Activated CD8-positive, alpha-beta T cell treated with anti-CD3 and anti-CD28 coated beads for 36 hours (primary cell): ENCODE data around the gene PDC. TPM values are rescaled to one million over a fixed set of nuclear protein-coding genes. Genes with fewer than 3 reads are reported as not detected.

Experiments used
- ATAC-seq: fragments of 200-7000 bp; cut with Tn5 transposase; one replicate; pipeline ENCODE4 v1.10.0; 2021; ENCODE audit warnings: mild to moderate bottlenecking, moderate library complexity
- CTCF ChIA-PET: fragments of 350-600 bp; sonication (Branson Sonifier 250); formaldehyde crosslinking; loops from one replicate; lab custom pipeline; 2021; ENCODE audit warnings: antibody characterized with exemption; lab: Charles Lee
- POLR2A ChIA-PET: fragments of 350-600 bp; sonication (Branson Sonifier 250); formaldehyde crosslinking; loops from one replicate; lab custom pipeline; 2021; ENCODE audit warnings: antibody characterized with exemption; lab: Charles Lee
- DNase-seq: peaks from one replicate; pipeline ENCODE4 v3.0.0-alpha.2; 2020
- H3K27ac Mint-ChIP-seq: one replicate; pipeline ENCODE4 v1.8.0; 2021; ENCODE audit warnings: mild to moderate bottlenecking, mixed read lengths
- H3K27me3 Mint-ChIP-seq: one replicate; pipeline ENCODE4 v1.8.0; 2021; ENCODE audit warnings: mixed read lengths
- H3K36me3 Mint-ChIP-seq: one replicate; pipeline ENCODE4 v1.8.0; 2021; ENCODE audit warnings: low read depth, mixed read lengths
- H3K4me1 Mint-ChIP-seq: one replicate; pipeline ENCODE4 v1.8.0; 2021; ENCODE audit warnings: low read depth, mixed read lengths
- H3K4me3 Mint-ChIP-seq: one replicate; pipeline ENCODE4 v1.8.0; 2021; ENCODE audit warnings: mild to moderate bottlenecking, moderate library complexity, mixed read lengths
- H3K9me3 Mint-ChIP-seq: one replicate; pipeline ENCODE4 v1.8.0; 2021; ENCODE audit warnings: mixed read lengths
- intact Hi-C: fragments of 100-400 bp; cut with micrococcal nuclease; formaldehyde crosslinking; loops from one replicate; pipeline ENCODE4 v1.10.0; 2022
- total RNA-seq, 2 experiments: library from RNA; stranded (reverse); gene quantifications; one replicate each; pipeline ENCODE4 v1.2.3, GENCODE V29; 2021
- TF ChIP-seq, protein P1 (sequence below): fragments of 200-600 bp; IDR thresholded peaks from one replicate; pipeline ENCODE4 v1.8.0; 2022; ENCODE audit warnings: antibody characterized with exemption, mild to moderate bottlenecking

Gene PDC
- total RNA-seq, 2 experiments from 2014 or later: not detected

DNA sequence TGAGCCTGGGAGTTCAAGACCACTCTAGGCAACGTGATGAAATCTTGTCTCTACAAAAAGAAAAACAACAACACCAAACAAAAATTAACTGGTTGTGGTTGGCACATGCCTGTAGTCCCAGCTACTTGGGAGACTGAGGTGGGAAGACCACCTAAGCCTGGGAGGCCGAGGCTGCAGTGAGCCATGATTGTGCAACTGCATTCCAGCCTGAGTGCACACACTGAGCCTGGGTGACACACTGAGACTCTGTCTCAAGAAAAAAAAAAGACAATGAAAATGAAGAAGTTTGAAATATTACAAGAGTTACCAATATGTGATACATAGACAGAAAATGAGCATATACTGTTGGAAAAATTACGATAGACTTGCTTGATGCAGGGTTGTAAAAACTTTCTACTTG is 31.9 kb downstream of the PDC start:
- intact Hi-C loops: no loop called here
- ATAC-seq: no peak
- TF ChIP-seq, protein P1, sequence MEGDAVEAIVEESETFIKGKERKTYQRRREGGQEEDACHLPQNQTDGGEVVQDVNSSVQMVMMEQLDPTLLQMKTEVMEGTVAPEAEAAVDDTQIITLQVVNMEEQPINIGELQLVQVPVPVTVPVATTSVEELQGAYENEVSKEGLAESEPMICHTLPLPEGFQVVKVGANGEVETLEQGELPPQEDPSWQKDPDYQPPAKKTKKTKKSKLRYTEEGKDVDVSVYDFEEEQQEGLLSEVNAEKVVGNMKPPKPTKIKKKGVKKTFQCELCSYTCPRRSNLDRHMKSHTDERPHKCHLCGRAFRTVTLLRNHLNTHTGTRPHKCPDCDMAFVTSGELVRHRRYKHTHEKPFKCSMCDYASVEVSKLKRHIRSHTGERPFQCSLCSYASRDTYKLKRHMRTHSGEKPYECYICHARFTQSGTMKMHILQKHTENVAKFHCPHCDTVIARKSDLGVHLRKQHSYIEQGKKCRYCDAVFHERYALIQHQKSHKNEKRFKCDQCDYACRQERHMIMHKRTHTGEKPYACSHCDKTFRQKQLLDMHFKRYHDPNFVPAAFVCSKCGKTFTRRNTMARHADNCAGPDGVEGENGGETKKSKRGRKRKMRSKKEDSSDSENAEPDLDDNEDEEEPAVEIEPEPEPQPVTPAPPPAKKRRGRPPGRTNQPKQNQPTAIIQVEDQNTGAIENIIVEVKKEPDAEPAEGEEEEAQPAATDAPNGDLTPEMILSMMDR: no peak
- ChIA-PET CTCF (interaction anchor here (1.3 kb wide), 1 partner anchor 12 kb away, joined by 6 read pairs; no protein-coding TSS in a partner anchor), POLR2A (interaction anchor here (1.1 kb wide), 1 partner anchor 8 kb away, joined by 3 read pairs; no protein-coding TSS in a partner anchor)
- no peaks in the 10 kb centered on the region for H3K36me3 Mint-ChIP-seq
- no peak overlapping the region for H3K4me3 Mint-ChIP-seq
- DNase-seq: no peak
- H3K4me1 Mint-ChIP-seq: no peaks in the 10 kb centered on the region
- no peak overlapping the region for H3K27ac Mint-ChIP-seq
- no peaks in the 10 kb centered on the region for H3K9me3 Mint-ChIP-seq
- no peaks in the 10 kb centered on the region for H3K27me3 Mint-ChIP-seq

DNA sequence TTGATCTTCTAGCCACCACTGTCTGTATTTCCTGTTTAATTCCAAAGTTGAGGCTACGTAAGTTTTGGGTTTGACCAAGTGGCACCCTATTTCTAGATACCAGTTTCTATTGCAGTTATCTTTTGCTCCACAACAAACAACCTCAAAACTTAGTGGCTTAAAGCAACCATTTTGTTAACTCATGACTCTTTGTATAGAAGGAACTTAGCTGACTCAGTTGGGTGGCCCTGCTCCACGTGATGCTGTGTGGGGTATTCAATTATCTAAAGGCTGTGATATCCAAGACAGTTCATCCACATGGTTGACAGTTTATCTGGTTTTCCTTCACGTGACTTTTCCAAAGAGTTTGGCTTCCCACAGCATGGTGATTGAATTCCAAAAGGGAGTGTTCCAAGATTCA is 34.8 kb downstream of the PDC start:
- CTCF ChIA-PET: interaction anchor here (0.7 kb wide), 1 partner anchor 95 kb away, joined by 3 read pairs; no protein-coding TSS in a partner anchor
- Mint-ChIP-seq H3K27ac (no peak overlapping the region), H3K36me3 (peaks cover 3% of the 10 kb centered on the region), H3K27me3 (no peaks in the 10 kb centered on the region), H3K4me1 (no peaks in the 10 kb centered on the region), H3K4me3 (no peak overlapping the region), H3K9me3 (no peaks in the 10 kb centered on the region)
- DNase-seq: no peak
- intact Hi-C loops: no loop called here
- POLR2A ChIA-PET: interaction anchor here (0.6 kb wide), 1 partner anchor 36 kb away, joined by 3 read pairs; no protein-coding TSS in a partner anchor
- TF ChIP-seq, protein P1: no peak
- no peak for ATAC-seq

DNA sequence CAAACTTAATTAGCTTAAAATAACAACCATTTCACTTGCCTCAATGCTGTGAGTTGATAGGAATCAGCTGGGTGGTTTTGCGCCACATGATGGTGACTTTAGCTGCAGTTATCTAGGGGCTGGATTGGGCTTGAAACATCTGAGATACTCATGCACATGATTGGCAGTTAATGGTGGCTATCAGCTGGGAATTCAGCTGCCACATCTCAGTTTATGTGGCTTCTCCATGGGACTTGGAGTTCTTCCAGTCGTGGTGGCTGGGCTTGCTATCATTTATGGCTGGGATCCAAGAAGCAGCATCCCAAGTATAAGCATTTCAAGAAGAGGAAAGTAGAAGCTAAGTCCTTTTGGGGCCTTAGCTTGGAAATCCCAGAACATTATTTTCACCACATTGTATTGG is 36.4 kb downstream of the PDC start:
- Mint-ChIP-seq H3K36me3 (peaks cover 8% of the 10 kb centered on the region), H3K27me3 (no peaks in the 10 kb centered on the region), H3K4me3 (no peak overlapping the region), H3K4me1 (peaks cover 10% of the 10 kb centered on the region), H3K27ac (no peak overlapping the region), H3K9me3 (no peaks in the 10 kb centered on the region)
- ChIA-PET POLR2A (no interaction called here), CTCF (interaction anchor here (0.8 to 0.9 kb wide), 2 partner anchors 17 to 20 kb away, joined by 3 read pairs; no protein-coding TSS in a partner anchor)
- TF ChIP-seq, protein P1: no peak
- ATAC-seq: no peak
- intact Hi-C loops: no loop called here
- DNase-seq: no peak

DNA sequence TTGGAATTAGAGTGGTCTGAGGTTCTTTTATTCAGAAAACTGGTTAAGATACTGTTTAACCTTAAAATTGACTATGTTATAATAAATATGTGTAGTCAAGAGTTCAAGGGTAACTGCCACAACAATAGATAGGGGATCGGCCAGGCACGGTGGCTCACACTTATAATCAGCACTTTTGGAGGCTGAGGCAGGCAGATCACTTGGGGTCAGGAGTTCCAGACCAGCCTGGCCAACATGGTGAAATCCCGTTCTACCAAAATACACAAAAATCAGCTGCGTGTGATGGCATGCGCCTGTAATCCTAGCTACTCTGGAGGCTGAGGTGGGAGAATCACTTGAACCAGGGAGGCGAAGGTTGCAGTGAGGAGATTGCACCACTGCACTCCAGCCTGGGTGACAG is 39.5 kb downstream of the PDC start:
- no peak overlapping the region for H3K27ac Mint-ChIP-seq
- POLR2A ChIA-PET: no interaction called here
- H3K27me3 Mint-ChIP-seq: no peaks in the 10 kb centered on the region

DNA sequence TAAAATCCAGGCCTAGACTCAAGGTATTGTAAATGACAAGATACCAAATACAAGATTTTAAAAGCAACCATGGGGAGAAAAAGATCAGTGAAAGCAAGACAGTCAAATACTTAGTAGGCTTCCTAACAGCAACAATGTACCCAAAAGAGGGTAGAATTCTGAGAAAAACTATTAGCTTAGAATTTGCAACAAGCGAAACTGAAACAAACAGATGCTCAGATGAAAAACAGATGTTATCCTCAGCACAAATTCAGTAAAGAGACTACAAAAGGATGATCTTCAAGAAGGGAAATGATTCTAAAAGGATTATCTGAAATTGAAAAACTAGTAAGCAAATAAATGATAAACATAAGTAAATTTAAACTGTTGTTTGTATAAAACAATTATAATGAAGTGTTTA is 40.0 kb downstream of the PDC start:
- TF ChIP-seq, protein P1: no peak
- DNase-seq (no peak), ATAC-seq (no peak)
- H3K36me3 Mint-ChIP-seq: peaks cover 15% of the 10 kb centered on the region
- H3K9me3 Mint-ChIP-seq: no peaks in the 10 kb centered on the region
- intact Hi-C loops: no loop called here
- ChIA-PET POLR2A (interaction anchor here (0.7 kb wide), 1 partner anchor 8 kb away, joined by 3 read pairs; no protein-coding TSS in a partner anchor), CTCF (interaction anchor here (1.2 kb wide), 1 partner anchor 17 kb away, joined by 4 read pairs; no protein-coding TSS in a partner anchor)
- H3K4me1 Mint-ChIP-seq: peaks cover 10% of the 10 kb centered on the region
- no peaks in the 10 kb centered on the region for H3K27me3 Mint-ChIP-seq
- peak overlapping the region; percentile 69 for H3K27ac Mint-ChIP-seq
- H3K4me3 Mint-ChIP-seq: no peak overlapping the region

More for the DNA sequence above, 39.5 kb downstream of the PDC start:
- CTCF ChIA-PET: no interaction called here
- intact Hi-C loops: no loop called here
- Mint-ChIP-seq H3K36me3 (peaks cover 15% of the 10 kb centered on the region), H3K9me3 (no peaks in the 10 kb centered on the region), H3K4me1 (peaks cover 10% of the 10 kb centered on the region), H3K4me3 (no peak overlapping the region)
- TF ChIP-seq, protein P1: no peak
- ATAC-seq: no peak
- DNase-seq: no peak
